ENCODE results near the gene C13orf42. TPM values are rescaled to one million over a fixed set of nuclear protein-coding genes. Genes with fewer than 3 reads are reported as not detected.

Gene C13orf42
- polyA plus RNA-seq, 3 donors = not detected

GRCh38 chr13:51035978-51036377 lies 75.1 kb downstream of the C13orf42 start:
- no peak for TF ChIP-seq CTCF (IDR thresholded peaks at IDR 0.05)
- WGBS (ENCODE audit: insufficient coverage) = no CpG with 5 or more reads among the region's 2 CpGs
- Mint-ChIP-seq H3K27me3 (ENCODE audit: low read depth in 3 of 3) (peaks cover 0 to 2% (median 0%) of the 10 kb centered on the region in 3 donors), H3K36me3 (no peaks in the 10 kb centered on the region), H3K27ac (no peak overlapping the region), H3K4me1 (no peaks in the 10 kb centered on the region), H3K4me3 (no peak overlapping the region), H3K9me3 (no peaks in the 10 kb centered on the region)
- Histone ChIP-seq H3K9ac (ENCODE audit: insufficient read depth, low read length, poor library complexity, severe bottlenecking) (no peak overlapping the region), H3K27me3 (ENCODE audit: control insufficient read depth in 2 of 2, insufficient read depth in 2 of 2, low read length in 2 of 2) (no peaks in the 10 kb centered on the region), H3K36me3 (replicated peaks in 1 of 2; ENCODE audit: control insufficient read depth in 1 of 2, insufficient read depth in 2 of 2, low read length in 2 of 2) (no peaks in the 10 kb centered on the region), H3K9me3 (replicated peaks in 1 of 2; ENCODE audit: control insufficient read depth in 1 of 2, insufficient read depth in 1 of 2, low read length in 2 of 2) (no peaks in the 10 kb centered on the region), H3K4me1 (ENCODE audit: control insufficient read depth in 1 of 2, insufficient read depth in 2 of 2, low read length in 2 of 2) (no peaks in the 10 kb centered on the region), H3K79me2 (ENCODE audit: insufficient read depth, low read length) (no peaks in the 10 kb centered on the region), H3K4me3 (replicated peaks in 1 of 3; ENCODE audit: low read depth in 2 of 3, low read length in 3 of 3) (no peak overlapping the region), H3K27ac (ENCODE audit: low read depth in 1 of 2, low read length in 2 of 2) (no peak overlapping the region), H4K20me1 (ENCODE audit: insufficient read depth, low read length) (no peaks in the 10 kb centered on the region), H3K4me2 (replicated peaks; ENCODE audit: extremely low read depth, low read length, poor library complexity, severe bottlenecking) (no peak overlapping the region), H2AFZ (ENCODE audit: insufficient read depth, low read depth, low read length, poor library complexity, severe bottlenecking) (peak overlapping the region; percentile 26)
- no peak for DNase-seq
- intact Hi-C loops (cut with micrococcal nuclease) = no loop called here

DNA sequence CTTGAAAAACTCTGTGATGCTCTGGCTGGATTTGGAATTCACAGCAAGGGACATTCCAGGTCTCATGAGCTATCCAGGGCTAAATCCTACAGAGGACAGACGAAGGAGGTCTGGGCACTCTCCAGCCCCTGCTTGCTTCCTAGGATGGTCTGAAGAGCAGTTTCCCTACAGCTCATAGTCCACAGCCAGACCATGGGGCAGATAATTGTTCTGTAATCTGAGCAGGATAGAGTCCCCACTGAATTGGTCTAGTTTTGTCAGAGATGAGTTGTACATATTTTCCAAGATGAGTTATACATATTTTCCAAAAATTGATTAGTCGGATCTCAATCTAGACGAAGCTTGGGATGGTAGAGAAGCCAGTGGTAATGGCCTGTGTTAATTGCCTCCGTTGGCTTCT lies 75.6 kb downstream of the C13orf42 start:
- Mint-ChIP-seq H3K9me3 (no peaks in the 10 kb centered on the region), H3K27ac (no peak overlapping the region), H3K4me3 (no peak overlapping the region), H3K36me3 (no peaks in the 10 kb centered on the region), H3K4me1 (no peaks in the 10 kb centered on the region), H3K27me3 (ENCODE audit: low read depth in 3 of 3) (peaks cover 0 to 2% (median 0%) of the 10 kb centered on the region in 3 donors)
- Histone ChIP-seq H3K4me1 (ENCODE audit: control insufficient read depth in 1 of 2, insufficient read depth in 2 of 2, low read length in 2 of 2) (no peaks in the 10 kb centered on the region), H3K27ac (ENCODE audit: low read depth in 1 of 2, low read length in 2 of 2) (no peak overlapping the region), H3K79me2 (ENCODE audit: insufficient read depth, low read length) (no peaks in the 10 kb centered on the region), H3K9ac (ENCODE audit: insufficient read depth, low read length, poor library complexity, severe bottlenecking) (no peak overlapping the region), H4K20me1 (ENCODE audit: insufficient read depth, low read length) (no peaks in the 10 kb centered on the region), H3K36me3 (replicated peaks in 1 of 2; ENCODE audit: control insufficient read depth in 1 of 2, insufficient read depth in 2 of 2, low read length in 2 of 2) (no peaks in the 10 kb centered on the region), H3K4me3 (replicated peaks in 1 of 3; ENCODE audit: low read depth in 2 of 3, low read length in 3 of 3) (no peak overlapping the region), H3K4me2 (replicated peaks; ENCODE audit: extremely low read depth, low read length, poor library complexity, severe bottlenecking) (no peak overlapping the region), H3K27me3 (ENCODE audit: control insufficient read depth in 2 of 2, insufficient read depth in 2 of 2, low read length in 2 of 2) (no peaks in the 10 kb centered on the region), H2AFZ (ENCODE audit: insufficient read depth, low read depth, low read length, poor library complexity, severe bottlenecking) (peak overlapping the region; percentile 26), H3K9me3 (replicated peaks in 1 of 2; ENCODE audit: control insufficient read depth in 1 of 2, insufficient read depth in 1 of 2, low read length in 2 of 2) (no peaks in the 10 kb centered on the region)
- intact Hi-C loops (cut with micrococcal nuclease) = no loop called here
- TF ChIP-seq CTCF (IDR thresholded peaks at IDR 0.05) = no peak
- no peak for DNase-seq
- no CpG with 5 or more reads among the region's 4 CpGs for WGBS (ENCODE audit: insufficient coverage)

Measured in CD14-positive monocyte (primary cell).